ENCODE results near the gene GHR.

GRCh38 chr5:42462083-42462482 is 38.8 kb downstream of the GHR start:
- TF ChIP-seq RBBP5 (conservative IDR thresholded peaks at IDR 0.05) (no peak), CHD1 (IDR thresholded peaks at IDR 0.05; ENCODE audit: low read depth, low read length) (no peak), ZZZ3 (IDR thresholded peaks at IDR 0.05; ENCODE audit: control insufficient read depth, insufficient read length, low read depth) (no peak), E4F1 (IDR thresholded peaks at IDR 0.05; ENCODE audit: borderline replicate concordance, partially characterized antibody) (no peak), SMC3 (IDR thresholded peaks at IDR 0.05; ENCODE audit: borderline replicate concordance, low read length) (no peak), ZBTB33 (IDR thresholded peaks at IDR 0.05) (no peak), TCF12 (IDR thresholded peaks at IDR 0.05; ENCODE audit: low read depth, low read length) (no peak), HCFC1 (IDR thresholded peaks at IDR 0.05; ENCODE audit: low read length) (no peak), TBL1XR1 (IDR thresholded peaks at IDR 0.05; ENCODE audit: low read depth, low read length) (no peak)
- TF ChIP-seq, protein P1, sequence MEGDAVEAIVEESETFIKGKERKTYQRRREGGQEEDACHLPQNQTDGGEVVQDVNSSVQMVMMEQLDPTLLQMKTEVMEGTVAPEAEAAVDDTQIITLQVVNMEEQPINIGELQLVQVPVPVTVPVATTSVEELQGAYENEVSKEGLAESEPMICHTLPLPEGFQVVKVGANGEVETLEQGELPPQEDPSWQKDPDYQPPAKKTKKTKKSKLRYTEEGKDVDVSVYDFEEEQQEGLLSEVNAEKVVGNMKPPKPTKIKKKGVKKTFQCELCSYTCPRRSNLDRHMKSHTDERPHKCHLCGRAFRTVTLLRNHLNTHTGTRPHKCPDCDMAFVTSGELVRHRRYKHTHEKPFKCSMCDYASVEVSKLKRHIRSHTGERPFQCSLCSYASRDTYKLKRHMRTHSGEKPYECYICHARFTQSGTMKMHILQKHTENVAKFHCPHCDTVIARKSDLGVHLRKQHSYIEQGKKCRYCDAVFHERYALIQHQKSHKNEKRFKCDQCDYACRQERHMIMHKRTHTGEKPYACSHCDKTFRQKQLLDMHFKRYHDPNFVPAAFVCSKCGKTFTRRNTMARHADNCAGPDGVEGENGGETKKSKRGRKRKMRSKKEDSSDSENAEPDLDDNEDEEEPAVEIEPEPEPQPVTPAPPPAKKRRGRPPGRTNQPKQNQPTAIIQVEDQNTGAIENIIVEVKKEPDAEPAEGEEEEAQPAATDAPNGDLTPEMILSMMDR (IDR thresholded peaks at IDR 0.05 in 2 of 3, conservative IDR thresholded peaks at IDR 0.05 in 1 of 3; ENCODE audit: control insufficient read depth in 2 of 3, extremely low read depth in 1 of 3, insufficient read depth in 1 of 3, low read depth in 3 of 3, low read length in 3 of 3): no peak

Data from GM12878 (cell line).